ENCODE measurements around the gene CCT6B. TPM values are rescaled to one million over a fixed set of nuclear protein-coding genes. Genes with fewer than 3 reads are reported as not detected.
"Not testable (repeated sequence)": the region's sequence is repeated elsewhere in the genome, so short reads cannot be mapped to it uniquely, and the experiment has no call there.

Gene CCT6B
- 1.9 and 2.9 TPM in 2 replicates for total RNA-seq (2014; rRNA removed; shearing (Covaris generic))

GRCh38 chr17:34961093-34961911 is at the start of gene CCT6B, which contains the start of gene ZNF830:
Gene CCT6B, minus strand, starts transcription at chr17:34961460. Its CDS starts 67 bp downstream, at chr17:34961393.
Gene ZNF830, plus strand, starts transcription at chr17:34961540. Its CDS starts 27 bp downstream, at chr17:34961567.
- DNase-seq (ENCODE audit: low spot score) = peak; percentile 95

- no peak for DNase-seq (ENCODE audit: low spot score)
Observed at GRCh38 chr17:35010093-35010492, 48.8 kb upstream of the CCT6B start.

GRCh38 chr17:35006961-35007360 is 45.7 kb upstream of the CCT6B start:
- no peak for DNase-seq (ENCODE audit: low spot score)

- DNase-seq (ENCODE audit: low spot score) = no peak
Observed at GRCh38 chr17:35006345-35006744, 45.1 kb upstream of the CCT6B start.

- DNase-seq (ENCODE audit: low spot score) = no peak
Observed at GRCh38 chr17:35003778-35004177, 42.5 kb upstream of the CCT6B start.

- DNase-seq (ENCODE audit: low spot score) = no peak
Observed at GRCh38 chr17:35002876-35003551, 41.8 kb upstream of the CCT6B start.

- DNase-seq (ENCODE audit: low spot score) = no peak
Observed at GRCh38 chr17:35001549-35001948, 40.3 kb upstream of the CCT6B start.

GRCh38 chr17:35000965-35001364 is 39.7 kb upstream of the CCT6B start:
- DNase-seq (ENCODE audit: low spot score) = not testable (repeated sequence)

GRCh38 chr17:34999456-34999855 is 38.2 kb upstream of the CCT6B start:
- DNase-seq (ENCODE audit: low spot score) = no peak

GRCh38 chr17:34998205-34998604 is 36.9 kb upstream of the CCT6B start:
- DNase-seq (ENCODE audit: low spot score) = peak; percentile 51

- DNase-seq (ENCODE audit: low spot score) = no peak
Observed at GRCh38 chr17:34997355-34997862, 36.1 kb upstream of the CCT6B start.

- no peak for DNase-seq (ENCODE audit: low spot score)
Observed at GRCh38 chr17:34996422-34997285, 35.4 kb upstream of the CCT6B start.

GRCh38 chr17:34993031-34993430 is 31.8 kb upstream of the CCT6B start:
- no peak for DNase-seq (ENCODE audit: low spot score)

GRCh38 chr17:34991606-34992005 is 30.3 kb upstream of the CCT6B start:
- no peak for DNase-seq (ENCODE audit: low spot score)

GRCh38 chr17:34990921-34991365 is 29.7 kb upstream of the CCT6B start:
- DNase-seq (ENCODE audit: low spot score) = no peak

- DNase-seq (ENCODE audit: low spot score) = no peak
Observed at GRCh38 chr17:34989473-34989872, 28.2 kb upstream of the CCT6B start.

GRCh38 chr17:34988644-34989043 is 27.4 kb upstream of the CCT6B start:
- no peak for DNase-seq (ENCODE audit: low spot score)

GRCh38 chr17:34987232-34987631 is 26.0 kb upstream of the CCT6B start:
- no peak for DNase-seq (ENCODE audit: low spot score)

- no peak for DNase-seq (ENCODE audit: low spot score)
Observed at GRCh38 chr17:34981538-34982241, 20.4 kb upstream of the CCT6B start.

- peak; percentile 75 for DNase-seq (ENCODE audit: low spot score)
Observed at GRCh38 chr17:34980681-34981537, 19.6 kb upstream of the CCT6B start.

All from H4 (cell line).